HepG2 (cell line): ENCODE results near the gene HOXD3. TPM values are rescaled to one million over a fixed set of nuclear protein-coding genes. Genes with fewer than 3 reads are reported as not detected.

ENCODE experiments used
- CHD2 ChIP-seq: IDR thresholded peaks from 2 replicates; pipeline ENCODE4 v1.6.1; 2011; ENCODE audit warnings: low read depth, low read length, improper control_type of control experiment
- FIP1L1 ChIP-seq: fragments of 200-400 bp; formaldehyde crosslinking; IDR thresholded peaks from 2 replicates; pipeline ENCODE4 v1.6.1; 2018; ENCODE audit warnings: low read depth, mild to moderate bottlenecking, low read length, moderate library complexity, borderline replicate concordance; ENCODE audit not compliant: insufficient read depth
- FLYWCH1 ChIP-seq: sonication (generic); formaldehyde crosslinking; IDR thresholded peaks from 2 replicates; pipeline ENCODE4 v1.8.1; 2023; ENCODE audit warnings: mild to moderate bottlenecking, missing genetic modification reagents
- FOXK1 ChIP-seq: sonication (generic); formaldehyde crosslinking; IDR thresholded peaks from 2 replicates; pipeline ENCODE4 v1.4.0; 2020; ENCODE audit warnings: low read depth, missing genetic modification reagents, borderline replicate concordance
- HOXA7 ChIP-seq: sonication (generic); formaldehyde crosslinking; IDR thresholded peaks from 2 replicates; pipeline ENCODE4 v1.8.1; 2022; ENCODE audit warnings: mild to moderate bottlenecking, missing genetic modification reagents, moderate library complexity
- JUNB ChIP-seq: sonication (generic); formaldehyde crosslinking; IDR thresholded peaks from 2 replicates; pipeline ENCODE4 v1.8.0; 2022; ENCODE audit warnings: missing genetic modification reagents, mild to moderate bottlenecking, borderline replicate concordance
- MTF1 ChIP-seq: sonication (generic); formaldehyde crosslinking; IDR thresholded peaks from 2 replicates; pipeline ENCODE4 v1.5.0; 2020; ENCODE audit warnings: missing genetic modification reagents
- PREB ChIP-seq: sonication (generic); formaldehyde crosslinking; IDR thresholded peaks from 2 replicates; pipeline ENCODE4 v1.4.0; 2020; ENCODE audit warnings: missing genetic modification reagents
- REXO4 ChIP-seq: sonication (generic); formaldehyde crosslinking; IDR thresholded peaks from 2 replicates; pipeline ENCODE4 v1.8.0; 2022; ENCODE audit warnings: missing genetic modification reagents, mild to moderate bottlenecking, borderline replicate concordance
- SOX13 ChIP-seq, 3 experiments: fragments of 450-650 bp in 1 of 3; sonication (generic) in 1 of 3; formaldehyde crosslinking in 1 of 3; IDR thresholded peaks in 2 of 3; conservative IDR thresholded peaks in 1 of 3; 2 replicates each; pipeline versions ENCODE4 v1.5.0 to v1.6.1; 2016 to 2020; ENCODE audit warnings: antibody characterized with exemption in 1 of 3, mild to moderate bottlenecking in 1 of 3, missing compliant biosample characterization in 1 of 3, missing genetic modification reagents in 1 of 3, moderate library complexity in 1 of 3
- SOX5 ChIP-seq: IDR thresholded peaks from 2 replicates; pipeline ENCODE4 v1.6.1; 2016; ENCODE audit warnings: borderline replicate concordance
- SRF ChIP-seq: IDR thresholded peaks from 2 replicates; pipeline ENCODE4 v1.6.1; 2011; ENCODE audit warnings: mild to moderate bottlenecking, low read depth, low read length, moderate library complexity
- TAF1 ChIP-seq: sonication (generic); formaldehyde crosslinking; IDR thresholded peaks from 2 replicates; pipeline ENCODE4 v1.4.0; 2020; ENCODE audit warnings: missing genetic modification reagents
- WIZ ChIP-seq: sonication (generic); formaldehyde crosslinking; IDR thresholded peaks from 2 replicates; pipeline ENCODE4 v1.5.1; 2020; ENCODE audit warnings: mild to moderate bottlenecking, missing genetic modification reagents
- ZNF143 ChIP-seq: sonication (generic); formaldehyde crosslinking; IDR thresholded peaks from 2 replicates; pipeline ENCODE4 v1.4.0; 2020; ENCODE audit warnings: missing genetic modification reagents
- ZNF160 ChIP-seq: sonication (generic); formaldehyde crosslinking; IDR thresholded peaks from 2 replicates; pipeline ENCODE4 v1.8.0; 2022; ENCODE audit warnings: mild to moderate bottlenecking, inconsistent platforms, missing genetic modification reagents
- ZNF343 ChIP-seq: sonication (generic); formaldehyde crosslinking; IDR thresholded peaks from 2 replicates; pipeline ENCODE4 v1.4.0; 2020; ENCODE audit warnings: mild to moderate bottlenecking, missing genetic modification reagents
- ZNF496 ChIP-seq: sonication (generic); formaldehyde crosslinking; IDR thresholded peaks from 2 replicates; pipeline ENCODE4 v1.8.1; 2023; ENCODE audit warnings: mild to moderate bottlenecking, moderate library complexity, missing genetic modification reagents; ENCODE audit not compliant: insufficient replicate concordance
- ZNF530 ChIP-seq: sonication (generic); formaldehyde crosslinking; IDR thresholded peaks from 2 replicates; pipeline ENCODE4 v1.5.0; 2020; ENCODE audit warnings: low read depth, mild to moderate bottlenecking, missing genetic modification reagents
- ZNF800 ChIP-seq: sonication (generic); formaldehyde crosslinking; IDR thresholded peaks from 2 replicates; pipeline ENCODE4 v1.4.0; 2020; ENCODE audit warnings: missing genetic modification reagents
- polyA plus RNA-seq, 8 experiments: library from polyadenylated mRNA; depleted of rRNA in 3 of 8; stranded (reverse) in 7 of 8; unstranded in 1 of 8; fragments of >200 nt; fragmentation: Illumina TruSeq in 4 of 8; extraction: Trizol in 4 of 8; gene quantifications; 2 replicates each; pipeline versions ENCODE4 v1.2.1 to v1.2.3, GENCODE V29; 2011 to 2016; ENCODE audit warnings: low read depth in 4 of 8, missing spikeins in 1 of 8, mixed read lengths in 1 of 8; ENCODE audit not compliant: insufficient read depth in 1 of 8
- total RNA-seq, 5 experiments: library from RNA; depleted of rRNA; stranded (reverse); fragments of >200 nt; fragmentation: Illumina TruSeq; extraction: Trizol; gene quantifications; 2 replicates each; pipeline ENCODE4 v1.2.3, GENCODE V29; 2016; ENCODE audit warnings: low read depth in 1 of 5
- TF ChIP-seq, protein P1 (sequence below): sonication (generic); formaldehyde crosslinking; conservative IDR thresholded peaks from 2 replicates; pipeline ENCODE4 v1.4.0; 2020; ENCODE audit warnings: mild to moderate bottlenecking, missing genetic modification reagents, moderate library complexity

The HOXD3 gene
- total and polyA plus RNA-seq, 2 of the 13 experiments (the other 11 are each of a cell fraction or from before 2014, with no cell fraction given) = 0.05 to 0.09 TPM

DNA sequence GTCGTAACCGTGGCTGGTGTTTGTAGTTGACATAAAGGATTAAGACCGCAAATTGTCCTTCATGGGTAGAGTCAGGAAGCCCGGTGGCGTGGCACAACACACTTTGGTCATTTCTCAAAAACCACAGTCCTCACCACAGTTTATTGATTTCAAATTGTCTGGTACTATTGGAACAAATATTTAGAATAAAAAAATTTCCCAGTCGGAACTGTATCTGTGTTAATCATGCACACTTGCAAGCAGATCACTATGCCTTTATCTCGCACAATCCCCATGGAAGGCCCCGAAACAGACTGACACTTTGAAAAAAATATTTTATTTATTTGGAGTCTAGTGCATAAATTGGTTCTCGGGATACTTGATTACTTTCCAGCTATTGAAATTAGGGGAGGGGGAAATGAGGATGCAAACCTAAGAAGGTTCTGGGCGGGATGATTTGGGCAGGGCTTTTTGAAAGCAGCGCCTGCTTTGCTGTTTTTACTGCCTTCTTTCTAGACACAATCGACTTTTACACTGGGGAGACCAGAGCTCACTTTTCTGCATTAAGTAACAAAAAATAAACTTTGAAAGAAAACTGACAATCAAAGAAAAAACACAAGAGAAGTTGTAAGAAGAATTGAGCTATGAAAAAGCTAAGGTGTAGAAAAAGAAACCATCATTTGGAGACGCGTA, 15.9 kb downstream of the HOXD3 start (continued):
- TF ChIP-seq PREB = no peak
- TF ChIP-seq HOXA7 (CRISPR knock-in tag) = no peak
- no peak for TF ChIP-seq ZNF160 (CRISPR knock-in tag)
- TF ChIP-seq ZNF343 (CRISPR knock-in tag) = no peak
- TF ChIP-seq FOXK1 (CRISPR knock-in tag) = no peak
- no peak for TF ChIP-seq REXO4 (CRISPR knock-in tag)
- TF ChIP-seq SRF = no peak
- TF ChIP-seq, protein P1, sequence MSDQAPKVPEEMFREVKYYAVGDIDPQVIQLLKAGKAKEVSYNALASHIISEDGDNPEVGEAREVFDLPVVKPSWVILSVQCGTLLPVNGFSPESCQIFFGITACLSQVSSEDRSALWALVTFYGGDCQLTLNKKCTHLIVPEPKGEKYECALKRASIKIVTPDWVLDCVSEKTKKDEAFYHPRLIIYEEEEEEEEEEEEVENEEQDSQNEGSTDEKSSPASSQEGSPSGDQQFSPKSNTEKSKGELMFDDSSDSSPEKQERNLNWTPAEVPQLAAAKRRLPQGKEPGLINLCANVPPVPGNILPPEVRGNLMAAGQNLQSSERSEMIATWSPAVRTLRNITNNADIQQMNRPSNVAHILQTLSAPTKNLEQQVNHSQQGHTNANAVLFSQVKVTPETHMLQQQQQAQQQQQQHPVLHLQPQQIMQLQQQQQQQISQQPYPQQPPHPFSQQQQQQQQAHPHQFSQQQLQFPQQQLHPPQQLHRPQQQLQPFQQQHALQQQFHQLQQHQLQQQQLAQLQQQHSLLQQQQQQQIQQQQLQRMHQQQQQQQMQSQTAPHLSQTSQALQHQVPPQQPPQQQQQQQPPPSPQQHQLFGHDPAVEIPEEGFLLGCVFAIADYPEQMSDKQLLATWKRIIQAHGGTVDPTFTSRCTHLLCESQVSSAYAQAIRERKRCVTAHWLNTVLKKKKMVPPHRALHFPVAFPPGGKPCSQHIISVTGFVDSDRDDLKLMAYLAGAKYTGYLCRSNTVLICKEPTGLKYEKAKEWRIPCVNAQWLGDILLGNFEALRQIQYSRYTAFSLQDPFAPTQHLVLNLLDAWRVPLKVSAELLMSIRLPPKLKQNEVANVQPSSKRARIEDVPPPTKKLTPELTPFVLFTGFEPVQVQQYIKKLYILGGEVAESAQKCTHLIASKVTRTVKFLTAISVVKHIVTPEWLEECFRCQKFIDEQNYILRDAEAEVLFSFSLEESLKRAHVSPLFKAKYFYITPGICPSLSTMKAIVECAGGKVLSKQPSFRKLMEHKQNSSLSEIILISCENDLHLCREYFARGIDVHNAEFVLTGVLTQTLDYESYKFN (CRISPR knock-in tag) = peak; percentile 68; the same call in 1 of the 2 replicates
- no peak for TF ChIP-seq JUNB (CRISPR knock-in tag)
- no peak for TF ChIP-seq ZNF530
- TF ChIP-seq ZNF496 = no peak
- TF ChIP-seq MTF1 (CRISPR knock-in tag) = no peak
- TF ChIP-seq TAF1 (CRISPR knock-in tag) = no peak
- peak; percentile 38; the same call in 1 of the 2 replicates for TF ChIP-seq SOX13 (IDR thresholded peaks at IDR 0.05)
- TF ChIP-seq SOX13 (CRISPR knock-in tag; conservative IDR thresholded peaks at IDR 0.05 in 1 of 2, IDR thresholded peaks at IDR 0.05 in 1 of 2) = peak in 1 of 2 experiments; percentile 81; a peak in 2 of 4 replicates
- 0 out of 2 replicates have a peak, but pooled peaks have one; percentile 37 for TF ChIP-seq FLYWCH1 (CRISPR knock-in tag)
- no peak for TF ChIP-seq ZNF143 (CRISPR knock-in tag)
- no peak for TF ChIP-seq CHD2
- TF ChIP-seq WIZ (CRISPR knock-in tag) = no peak
- TF ChIP-seq ZNF800 (CRISPR knock-in tag) = peak; percentile 78; the same call in 1 of the 2 replicates
- no peak for TF ChIP-seq FIP1L1
- TF ChIP-seq SOX5 (CRISPR knock-in tag) = peak; percentile 70; the same call in 1 of the 2 replicates
